ENCODE data around the gene SHB.

GRCh38 chr9:38039090-38039906 lies 29.7 kb downstream of the SHB start:
- no peak for TF ChIP-seq POLR2A (IDR thresholded peaks at IDR 0.05)
- no peak for TF ChIP-seq CTCF (IDR thresholded peaks at IDR 0.05)

Data from thyroid gland (tissue), 4 donors.